Measurements from ENCODE around the gene MAP3K12. TPM values are rescaled to one million over a fixed set of nuclear protein-coding genes. Genes with fewer than 3 reads are reported as not detected.

MAP3K12 gene
- total RNA-seq, 1 experiment from 2014 or later = 9.6 TPM

DNA sequence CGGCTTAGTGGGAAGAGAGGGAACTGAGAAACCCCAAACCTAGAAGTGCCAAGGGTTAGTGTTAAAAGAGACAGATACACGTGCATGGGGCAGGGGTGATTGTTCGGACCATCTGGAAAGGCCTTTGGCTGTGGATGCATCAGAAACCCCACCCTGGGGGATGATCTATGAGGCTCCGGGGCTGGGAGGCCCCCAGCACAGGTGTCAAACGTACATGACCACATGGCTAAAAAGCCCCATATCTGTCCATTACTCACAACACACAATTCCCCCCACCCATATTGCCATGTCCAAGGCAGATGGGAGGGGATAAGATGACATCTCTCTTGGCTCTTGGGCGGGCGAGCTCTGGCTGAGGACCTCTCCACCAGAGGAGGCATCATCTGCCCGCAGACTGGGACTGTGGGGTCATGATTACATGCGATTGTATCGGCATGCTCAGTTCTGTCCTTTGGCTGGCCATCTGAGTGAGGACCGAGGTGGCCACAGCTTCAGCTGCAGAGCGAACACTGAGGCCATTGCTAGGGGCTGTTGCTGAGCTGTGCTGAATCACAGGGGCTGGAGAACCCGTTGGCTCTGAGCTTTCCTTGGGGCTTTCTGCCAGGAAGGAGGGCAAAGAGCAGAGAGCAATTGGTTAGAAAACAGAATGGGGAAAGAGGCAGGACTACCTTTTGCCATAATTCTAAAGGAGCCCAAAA lies 17.6 kb upstream of the MAP3K12 start:
- Histone ChIP-seq H3K4me2 (ENCODE audit: low read length) (no peak overlapping the region), H3F3A (ENCODE audit: low read length, unreplicated experiment) (no peaks in the 10 kb centered on the region), H3K79me2 (ENCODE audit: low read length) (no peaks in the 10 kb centered on the region), H3K9ac (ENCODE audit: low read length) (no peak overlapping the region), H3K4me1 (ENCODE audit: insufficient read depth, low read length) (no peaks in the 10 kb centered on the region), H3K4me3 (ENCODE audit: low read length) (no peak overlapping the region), H3K27ac (ENCODE audit: low read length) (no peak overlapping the region), H3K9me3 (ENCODE audit: low read length) (no peaks in the 10 kb centered on the region), H4K20me1 (ENCODE audit: low read length) (no peaks in the 10 kb centered on the region), H3K27me3 (ENCODE audit: low read length) (no peaks in the 10 kb centered on the region), H2AFZ (ENCODE audit: low read length) (no peak overlapping the region), H3K36me3 (ENCODE audit: low read depth, low read length) (peaks cover 22% of the 10 kb centered on the region), H3K9me2 (replicated peaks; ENCODE audit: low read length) (no peaks in the 10 kb centered on the region)
- no peak for TF ChIP-seq EZH2phosphoT487 (IDR thresholded peaks at IDR 0.05; ENCODE audit: borderline replicate concordance, low read length)
- no peak for TF ChIP-seq EZH2 (IDR thresholded peaks at IDR 0.05; ENCODE audit: low read length, unreplicated experiment)
- TF ChIP-seq, protein P1, sequence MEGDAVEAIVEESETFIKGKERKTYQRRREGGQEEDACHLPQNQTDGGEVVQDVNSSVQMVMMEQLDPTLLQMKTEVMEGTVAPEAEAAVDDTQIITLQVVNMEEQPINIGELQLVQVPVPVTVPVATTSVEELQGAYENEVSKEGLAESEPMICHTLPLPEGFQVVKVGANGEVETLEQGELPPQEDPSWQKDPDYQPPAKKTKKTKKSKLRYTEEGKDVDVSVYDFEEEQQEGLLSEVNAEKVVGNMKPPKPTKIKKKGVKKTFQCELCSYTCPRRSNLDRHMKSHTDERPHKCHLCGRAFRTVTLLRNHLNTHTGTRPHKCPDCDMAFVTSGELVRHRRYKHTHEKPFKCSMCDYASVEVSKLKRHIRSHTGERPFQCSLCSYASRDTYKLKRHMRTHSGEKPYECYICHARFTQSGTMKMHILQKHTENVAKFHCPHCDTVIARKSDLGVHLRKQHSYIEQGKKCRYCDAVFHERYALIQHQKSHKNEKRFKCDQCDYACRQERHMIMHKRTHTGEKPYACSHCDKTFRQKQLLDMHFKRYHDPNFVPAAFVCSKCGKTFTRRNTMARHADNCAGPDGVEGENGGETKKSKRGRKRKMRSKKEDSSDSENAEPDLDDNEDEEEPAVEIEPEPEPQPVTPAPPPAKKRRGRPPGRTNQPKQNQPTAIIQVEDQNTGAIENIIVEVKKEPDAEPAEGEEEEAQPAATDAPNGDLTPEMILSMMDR (conservative IDR thresholded peaks at IDR 0.05; ENCODE audit: low read depth, low read length) = no peak
- DNase-seq (no peak), ATAC-seq (no peak)
- intact Hi-C loops (cut with micrococcal nuclease) = no loop called here
- ChIA-PET CTCF (no interaction called here), POLR2A (ENCODE audit: unreplicated experiment) (no interaction called here)
- no TSS peak for BruUV-seq (replicated peaks)

DNA sequence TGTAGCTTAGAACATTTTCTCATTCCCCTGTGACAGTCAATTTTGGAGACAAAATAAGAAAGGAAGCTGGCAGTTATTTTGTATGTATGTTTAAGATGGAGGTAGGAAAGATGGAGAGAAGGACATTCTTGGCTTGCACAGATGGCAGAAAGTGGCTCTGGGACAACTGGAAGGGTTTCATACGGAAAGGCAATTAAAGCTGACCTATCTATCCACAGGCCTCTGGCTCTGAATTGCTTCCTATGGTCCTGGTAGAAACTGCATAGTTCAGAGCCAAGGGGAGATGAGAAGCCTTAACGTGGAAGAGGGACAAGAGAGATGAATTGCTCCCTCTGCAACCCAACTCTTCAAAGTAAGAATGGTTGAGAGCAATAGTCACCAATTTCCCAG lies 16.0 kb upstream of the MAP3K12 start:
- Histone ChIP-seq H3K36me3 (ENCODE audit: low read depth, low read length) (peaks cover 19% of the 10 kb centered on the region), H3K79me2 (ENCODE audit: low read length) (no peaks in the 10 kb centered on the region), H3K4me2 (ENCODE audit: low read length) (no peak overlapping the region), H3K9me3 (ENCODE audit: low read length) (no peaks in the 10 kb centered on the region), H3K27ac (ENCODE audit: low read length) (no peak overlapping the region), H4K20me1 (ENCODE audit: low read length) (no peaks in the 10 kb centered on the region), H3K9me2 (replicated peaks; ENCODE audit: low read length) (no peaks in the 10 kb centered on the region), H3F3A (ENCODE audit: low read length, unreplicated experiment) (no peaks in the 10 kb centered on the region), H3K4me3 (ENCODE audit: low read length) (no peak overlapping the region), H3K9ac (ENCODE audit: low read length) (no peak overlapping the region), H2AFZ (ENCODE audit: low read length) (no peak overlapping the region), H3K27me3 (ENCODE audit: low read length) (no peaks in the 10 kb centered on the region), H3K4me1 (ENCODE audit: insufficient read depth, low read length) (no peaks in the 10 kb centered on the region)
- CTCF ChIA-PET = no interaction called here
- TF ChIP-seq, protein P1 (conservative IDR thresholded peaks at IDR 0.05; ENCODE audit: low read depth, low read length) = no peak
- TF ChIP-seq EZH2 (IDR thresholded peaks at IDR 0.05; ENCODE audit: low read length, unreplicated experiment) (no peak), EZH2phosphoT487 (IDR thresholded peaks at IDR 0.05; ENCODE audit: borderline replicate concordance, low read length) (no peak)
- no TSS peak for BruUV-seq (replicated peaks)
- DNase-seq (no peak), ATAC-seq (no peak)
- intact Hi-C loops (cut with micrococcal nuclease) = no loop called here
- POLR2A ChIA-PET (ENCODE audit: unreplicated experiment) = no interaction called here

DNA sequence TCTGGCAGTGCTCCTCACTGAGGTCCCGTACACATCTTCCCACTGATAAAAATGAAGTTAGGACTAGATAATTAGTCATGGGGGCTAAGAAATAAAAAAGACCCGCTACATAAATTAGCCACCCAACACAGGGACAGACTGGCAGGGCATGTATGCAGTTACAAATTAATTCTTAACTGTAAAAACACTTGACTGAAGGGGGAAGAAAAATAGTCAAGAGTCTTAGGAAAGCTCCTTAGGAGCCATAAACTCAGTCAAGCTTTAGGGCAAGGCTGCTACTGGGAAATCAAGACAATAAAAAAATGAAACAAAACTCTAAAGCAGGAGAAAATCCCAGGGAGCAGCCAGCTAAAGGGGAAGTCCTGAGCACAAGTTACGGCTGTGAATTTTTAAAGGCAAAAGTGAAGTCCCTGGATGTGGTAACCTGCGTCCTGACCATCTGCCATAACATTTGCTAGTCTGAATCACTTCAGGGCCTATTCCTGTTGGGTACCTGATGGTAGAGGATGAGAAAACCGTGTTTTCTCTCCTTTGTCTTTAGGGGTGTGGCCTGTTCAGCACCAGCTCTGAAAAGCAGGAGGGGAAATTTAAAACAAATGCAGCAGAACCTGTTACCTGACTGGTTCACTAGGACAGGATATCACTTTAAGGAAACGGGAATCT lies 15.5 kb upstream of the MAP3K12 start:
- H3K79me2 ChIP-seq (ENCODE audit: low read length) = no peaks in the 10 kb centered on the region
- no peaks in the 10 kb centered on the region for H3K4me1 ChIP-seq (ENCODE audit: insufficient read depth, low read length)
- DNase-seq (no peak), ATAC-seq (no peak)
- no peaks in the 10 kb centered on the region for H3K9me2 ChIP-seq (replicated peaks; ENCODE audit: low read length)
- no peaks in the 10 kb centered on the region for H3F3A ChIP-seq (ENCODE audit: low read length, unreplicated experiment)
- H3K36me3 ChIP-seq (ENCODE audit: low read depth, low read length) = peaks cover 19% of the 10 kb centered on the region
- no peak overlapping the region for H3K27ac ChIP-seq (ENCODE audit: low read length)
- no peaks in the 10 kb centered on the region for H3K27me3 ChIP-seq (ENCODE audit: low read length)
- H3K4me3 ChIP-seq (ENCODE audit: low read length) = no peak overlapping the region
- BruUV-seq (replicated peaks) = no TSS peak
- POLR2A ChIA-PET (ENCODE audit: unreplicated experiment) = no interaction called here
- intact Hi-C loops (cut with micrococcal nuclease) = no loop called here
- no peaks in the 10 kb centered on the region for H3K9me3 ChIP-seq (ENCODE audit: low read length)
- no peak for TF ChIP-seq EZH2 (IDR thresholded peaks at IDR 0.05; ENCODE audit: low read length, unreplicated experiment)
- TF ChIP-seq EZH2phosphoT487 (IDR thresholded peaks at IDR 0.05; ENCODE audit: borderline replicate concordance, low read length) = no peak
- TF ChIP-seq, protein P1 (conservative IDR thresholded peaks at IDR 0.05; ENCODE audit: low read depth, low read length) = no peak
- H4K20me1 ChIP-seq (ENCODE audit: low read length) = no peaks in the 10 kb centered on the region
- no peak overlapping the region for H3K9ac ChIP-seq (ENCODE audit: low read length)
- CTCF ChIA-PET = no interaction called here
- H2AFZ ChIP-seq (ENCODE audit: low read length) = no peak overlapping the region
- no peak overlapping the region for H3K4me2 ChIP-seq (ENCODE audit: low read length)

Data from PC-3 (cell line).